ENCODE measurements around the gene CYP2C18. TPM values are rescaled to one million over a fixed set of nuclear protein-coding genes. Genes with fewer than 3 reads are reported as not detected.
"Not testable (repeated sequence)": the region's sequence is repeated elsewhere in the genome, so short reads cannot be mapped to it uniquely, and the experiment has no call there.

CYP2C18 gene
- total RNA-seq, 8 experiments from 2014 or later = 0.17 to 0.31 TPM; not detected in 6

- WGBS, 10 experiments = 0 to 80% (median 67%) methylated on average over 1 to 3 of the region's 3 CpGs; no CpG with 5 or more reads in 2 of the 10 experiments
- no peak within 1 kb of the TSS for H3K4me3 ChIP-seq
- no peaks in the 10 kb centered on the region for H3K4me1 ChIP-seq (replicated peaks in 1 of 2)
- in situ Hi-C loops (cut with MboI; ENCODE audit: low pct_unique_long_range_greater_than_20kb in 2 of 9, low sequenced_read_pairs in 9 of 9, unreplicated experiment in 9 of 9) = no loop called here
- no peak for ATAC-seq (replicated peaks in 6 of 8)
- H3K27ac ChIP-seq = no peak within 1 kb of the TSS
Measured at GRCh38 chr10:94762393-94762792, 78.9 kb downstream of the CYP2C18 start, which contains the start of gene CYP2C19. Gene CYP2C19 (plus strand): TSS chr10:94762681. CDS start chr10:94762706, 25 bp downstream.

- WGBS, 10 experiments = 40 to 72% methylated on average over 1 to 2 of the region's 6 CpGs; no CpG with 5 or more reads in 8 of the 10 experiments
- in situ Hi-C loops (cut with MboI; ENCODE audit: low pct_unique_long_range_greater_than_20kb in 2 of 9, low sequenced_read_pairs in 9 of 9, unreplicated experiment in 9 of 9); ATAC-seq (replicated peaks in 6 of 8); H3K4me1 ChIP-seq (replicated peaks in 1 of 2); H3K4me3 ChIP-seq; H3K27ac ChIP-seq: not testable (repeated sequence)
Measured at GRCh38 chr10:94775425-94775824, 91.9 kb downstream of the CYP2C18 start.

GRCh38 chr10:94777886-94778458, 94.4 kb downstream of the CYP2C18 start:
- Histone ChIP-seq H3K27ac (no peak overlapping the region), H3K4me1 (replicated peaks in 1 of 2) (no peaks in the 10 kb centered on the region), H3K4me3 (no peak overlapping the region)
- no peak for ATAC-seq (replicated peaks in 6 of 8)
- in situ Hi-C loops (cut with MboI; ENCODE audit: low pct_unique_long_range_greater_than_20kb in 2 of 9, low sequenced_read_pairs in 9 of 9, unreplicated experiment in 9 of 9) = no loop called here
- WGBS, 10 experiments = 0 to 100% (median 25%) methylated on average over 1 to 5 of the region's 5 CpGs; no CpG with 5 or more reads in 1 of the 10 experiments

GRCh38 chr10:94780844-94781243, 97.3 kb downstream of the CYP2C18 start:
- in situ Hi-C loops (cut with MboI; ENCODE audit: low pct_unique_long_range_greater_than_20kb in 2 of 9, low sequenced_read_pairs in 9 of 9, unreplicated experiment in 9 of 9) = no loop called here
- no peaks in the 10 kb centered on the region for H3K4me1 ChIP-seq (replicated peaks in 1 of 2)
- 0 to 100% (median 39%) methylated on average over 1 of the region's 1 CpG; no CpG with 5 or more reads in 2 of the 10 experiments for WGBS, 10 experiments
- no peak for ATAC-seq (replicated peaks in 6 of 8)
- no peak overlapping the region for H3K27ac ChIP-seq
- no peak overlapping the region for H3K4me3 ChIP-seq

GRCh38 chr10:94784256-94784655, 100.7 kb downstream of the CYP2C18 start:
- in situ Hi-C loops (cut with MboI; ENCODE audit: low pct_unique_long_range_greater_than_20kb in 2 of 9, low sequenced_read_pairs in 9 of 9, unreplicated experiment in 9 of 9) = no loop called here
- no peaks in the 10 kb centered on the region for H3K4me1 ChIP-seq (replicated peaks in 1 of 2)
- H3K4me3 ChIP-seq = no peak overlapping the region
- H3K27ac ChIP-seq = no peak overlapping the region
- ATAC-seq (replicated peaks in 6 of 8) = peak in 2 of 8 experiments; percentile 52 to 62

- no peaks in the 10 kb centered on the region for H3K4me1 ChIP-seq (replicated peaks in 1 of 2)
- 0 to 77% (median 56%) methylated on average over 1 to 2 of the region's 2 CpGs; no CpG with 5 or more reads in 1 of the 10 experiments for WGBS, 10 experiments
- in situ Hi-C loops (cut with MboI; ENCODE audit: low pct_unique_long_range_greater_than_20kb in 2 of 9, low sequenced_read_pairs in 9 of 9, unreplicated experiment in 9 of 9) = no loop called here
- peak in 2 of 8 experiments; percentile 66 to 74 for ATAC-seq (replicated peaks in 6 of 8)
- H3K27ac ChIP-seq = no peak overlapping the region
- no peak overlapping the region for H3K4me3 ChIP-seq
Measured at GRCh38 chr10:94785211-94785610, 101.7 kb downstream of the CYP2C18 start.

Other genes starting within 250 kb of the CYP2C18 start
- 10 to 100 TPM in 5 of 8 experiments, 1 to 10 TPM in 3; 4.6 to 92.1 (median 12.1) TPM for gene HELLS, start 137.9 kb upstream of the CYP2C18 start, total RNA-seq
- under 1 TPM in 4 of 8 experiments, not detected in 4; 0.20 to 0.52 (median 0.31) TPM for gene CYP2C19, start 79.0 kb downstream of the CYP2C18 start, total RNA-seq